Neural progenitor cell (in vitro differentiated cells): ENCODE data around the gene FAM216A. TPM values are rescaled to one million over a fixed set of nuclear protein-coding genes. Genes with fewer than 3 reads are reported as not detected.
A peak's percentile ranks its signal among the peaks of the same experiment; 100 is the strongest.

Experiments
- DNase-seq: peaks from one replicate; pipeline ENCODE4 v3.0.0-alpha.2; 2016; ENCODE audit warnings: low spot score
- H2AFZ ChIP-seq: fragments of 200-600 bp; sonication (generic); replicated peaks from 2 replicates; pipeline ENCODE4 v1.6.1; 2016; ENCODE audit warnings: antibody characterized with exemption
- H3F3A ChIP-seq: fragments of 200-600 bp; sonication (generic); 2 replicates; pipeline ENCODE4 v1.6.1; 2016; ENCODE audit warnings: antibody characterized with exemption, low read depth
- H3K27ac ChIP-seq: fragments of 200-600 bp; sonication (generic); 2 replicates; pipeline ENCODE4 v1.5.1; 2016; ENCODE audit warnings: mild to moderate bottlenecking
- H3K27me3 ChIP-seq: fragments of 200-600 bp; sonication (generic); 2 replicates; pipeline ENCODE4 v1.6.1; 2016; ENCODE audit warnings: mild to moderate bottlenecking, moderate library complexity
- H3K36me3 ChIP-seq: fragments of 200-600 bp; sonication (generic); 2 replicates; pipeline ENCODE4 v1.5.1; 2016
- H3K4me1 ChIP-seq: fragments of 200-600 bp; sonication (generic); 2 replicates; pipeline ENCODE4 v1.6.1; 2016; ENCODE audit warnings: mixed run types
- H3K4me2 ChIP-seq: fragments of 200-600 bp; sonication (generic); 2 replicates; pipeline ENCODE4 v1.6.1; 2016
- H3K4me3 ChIP-seq: fragments of 200-600 bp; sonication (generic); 2 replicates; pipeline ENCODE4 v1.5.1; 2016
- H3K79me2 ChIP-seq: fragments of 200-600 bp; sonication (generic); 2 replicates; pipeline ENCODE4 v1.6.1; 2016; ENCODE audit warnings: low read depth
- H3K9ac ChIP-seq: fragments of 200-600 bp; sonication (generic); 2 replicates; pipeline ENCODE4 v1.6.1; 2016
- H3K9me3 ChIP-seq: fragments of 200-600 bp; sonication (generic); 2 replicates; pipeline ENCODE4 v1.5.1; 2016; ENCODE audit warnings: low read depth
- H4K20me1 ChIP-seq: fragments of 200-600 bp; sonication (generic); 2 replicates; pipeline ENCODE4 v1.6.1; 2016; ENCODE audit warnings: low read depth
- H3K27ac Mint-ChIP-seq: 3 replicates; pipeline ENCODE4 v1.8.0; 2021; ENCODE audit warnings: mixed read lengths
- H3K27me3 Mint-ChIP-seq: 2 replicates; pipeline ENCODE4 v1.8.0; 2022; ENCODE audit warnings: low read depth, mild to moderate bottlenecking, inconsistent platforms, moderate library complexity, mixed read lengths; ENCODE audit not compliant: insufficient read depth
- H3K36me3 Mint-ChIP-seq: 3 replicates; pipeline ENCODE4 v1.8.0; 2021; ENCODE audit warnings: mixed read lengths
- H3K4me1 Mint-ChIP-seq: 3 replicates; pipeline ENCODE4 v1.8.0; 2021; ENCODE audit warnings: mixed read lengths
- H3K4me3 Mint-ChIP-seq: 3 replicates; pipeline ENCODE4 v1.8.0; 2021; ENCODE audit warnings: mild to moderate bottlenecking, moderate library complexity, mixed read lengths
- H3K9me3 Mint-ChIP-seq: 3 replicates; pipeline ENCODE4 v1.8.0; 2020; ENCODE audit warnings: mixed read lengths
- CTCF ChIP-seq: fragments of 200-600 bp; sonication (generic); IDR thresholded peaks from 2 replicates; pipeline ENCODE4 v1.5.1; 2017; ENCODE audit warnings: antibody characterized with exemption, mild to moderate bottlenecking
- EZH2 ChIP-seq: fragments of 200-600 bp; sonication (generic); IDR thresholded peaks from 2 replicates; pipeline ENCODE4 v1.6.1; 2017; ENCODE audit warnings: antibody characterized with exemption, mild to moderate bottlenecking, moderate library complexity
- EZH2phosphoT487 ChIP-seq: fragments of 200-600 bp; sonication (generic); IDR thresholded peaks from 2 replicates; pipeline ENCODE4 v1.6.1; 2017; ENCODE audit warnings: antibody characterized with exemption
- total RNA-seq: library from RNA; depleted of rRNA; stranded (reverse); fragments of >200 nt; gene quantifications from 2 replicates; pipeline ENCODE4 v1.2.3, GENCODE V29; 2015; ENCODE audit warnings: low replicate concordance

Gene FAM216A
- total RNA-seq, 1 donor from 2014 or later: 87.5 TPM

GRCh38 chr12:110475426-110475825 lies 6.8 kb downstream of the FAM216A start:
- DNase-seq: no peak
- H3K9me3 Mint-ChIP-seq: peaks cover 2% of the 10 kb centered on the region
- H3K79me2 ChIP-seq: peaks cover 14% of the 10 kb centered on the region

GRCh38 chr12:110498984-110499706 lies 30.5 kb downstream of the FAM216A start:
- H3K4me1 ChIP-seq: peaks cover 11% of the 10 kb centered on the region
- H3K9me3 ChIP-seq: no peaks in the 10 kb centered on the region
- H3K4me2 ChIP-seq: no peak overlapping the region
- peaks cover 11% of the 10 kb centered on the region for H3K27me3 ChIP-seq
- peaks cover 8% of the 10 kb centered on the region for H3K27me3 Mint-ChIP-seq
- peaks cover 54% of the 10 kb centered on the region for H3K79me2 ChIP-seq
- H3K27ac Mint-ChIP-seq: no peak overlapping the region
- H3F3A ChIP-seq: peaks cover 18% of the 10 kb centered on the region
- peaks cover 5% of the 10 kb centered on the region for H3K36me3 ChIP-seq
- no peak overlapping the region for H2AFZ ChIP-seq
- peaks cover 16% of the 10 kb centered on the region for H4K20me1 ChIP-seq
- H3K4me3 ChIP-seq: no peak overlapping the region
- no peak overlapping the region for H3K27ac ChIP-seq
- H3K9ac ChIP-seq: no peak overlapping the region
- peaks cover 18% of the 10 kb centered on the region for H3K4me1 Mint-ChIP-seq
- TF ChIP-seq EZH2phosphoT487 (no peak), CTCF (no peak), EZH2 (no peak)
- no peak for DNase-seq
- H3K36me3 Mint-ChIP-seq: peaks cover 14% of the 10 kb centered on the region
- H3K9me3 Mint-ChIP-seq: peaks cover 10% of the 10 kb centered on the region
- peak overlapping the region; percentile 57 for H3K4me3 Mint-ChIP-seq

More at GRCh38 chr12:110475426-110475825, 6.8 kb downstream of the FAM216A start:
- Histone ChIP-seq H3K4me2 (no peak overlapping the region), H4K20me1 (no peaks in the 10 kb centered on the region), H3K4me1 (no peaks in the 10 kb centered on the region), H2AFZ (no peak overlapping the region), H3K27ac (no peak overlapping the region), H3K9me3 (no peaks in the 10 kb centered on the region), H3K27me3 (no peaks in the 10 kb centered on the region), H3F3A (no peaks in the 10 kb centered on the region), H3K9ac (no peak overlapping the region), H3K36me3 (no peaks in the 10 kb centered on the region), H3K4me3 (no peak overlapping the region)
- Mint-ChIP-seq H3K36me3 (peaks cover 10% of the 10 kb centered on the region), H3K27ac (no peak overlapping the region), H3K27me3 (no peaks in the 10 kb centered on the region), H3K4me1 (peaks cover 3% of the 10 kb centered on the region), H3K4me3 (no peak overlapping the region)
- TF ChIP-seq EZH2phosphoT487 (no peak), CTCF (no peak), EZH2 (no peak)

- Mint-ChIP-seq H3K9me3 (peaks cover 10% of the 10 kb centered on the region), H3K27me3 (peaks cover 8% of the 10 kb centered on the region), H3K4me3 (peak overlapping the region; percentile 99), H3K4me1 (peaks cover 18% of the 10 kb centered on the region), H3K27ac (peak overlapping the region; percentile 90), H3K36me3 (peaks cover 11% of the 10 kb centered on the region)
- Histone ChIP-seq H3K4me1 (peaks cover 11% of the 10 kb centered on the region), H3K27ac (no peak overlapping the region), H3K9ac (peak overlapping the region; percentile 84), H3K4me2 (peak overlapping the region; percentile 85), H3K4me3 (peak overlapping the region; percentile 87), H3K27me3 (peaks cover 11% of the 10 kb centered on the region), H4K20me1 (peaks cover 16% of the 10 kb centered on the region), H3F3A (peaks cover 14% of the 10 kb centered on the region), H3K79me2 (peaks cover 52% of the 10 kb centered on the region), H3K9me3 (no peaks in the 10 kb centered on the region), H2AFZ (peak overlapping the region; percentile 66), H3K36me3 (peaks cover 3% of the 10 kb centered on the region)
- DNase-seq: peak; percentile 46
- TF ChIP-seq EZH2phosphoT487: no peak
- TF ChIP-seq EZH2: no peak
- no peak for TF ChIP-seq CTCF
These were observed 32.7 kb downstream of the FAM216A start for GRCh38 chr12:110501399-110501751.
